NAMALWA (cell line): Measurements from ENCODE around the gene PPHLN1.

Source experiments
- DNase-seq: peaks from one replicate; pipeline ENCODE4 v3.0.0-alpha.2; 2015; ENCODE audit warnings: low spot score

PPHLN1 gene

GRCh38 chr12:42442888-42443287 is 116.9 kb downstream of the PPHLN1 start:
- no peak for DNase-seq

- no peak for DNase-seq
Measured at GRCh38 chr12:42444192-42444943, 118.4 kb downstream of the PPHLN1 start.

- DNase-seq = no peak
Measured at GRCh38 chr12:42445891-42446290, 119.9 kb downstream of the PPHLN1 start.

- no peak for DNase-seq
Measured at GRCh38 chr12:42446761-42447160, 120.8 kb downstream of the PPHLN1 start.

GRCh38 chr12:42447371-42447786 is 121.4 kb downstream of the PPHLN1 start:
- no peak for DNase-seq

- DNase-seq = no peak
Measured at GRCh38 chr12:42448841-42449240, 122.9 kb downstream of the PPHLN1 start.

GRCh38 chr12:42450248-42450647 is 124.3 kb downstream of the PPHLN1 start:
- no peak for DNase-seq

GRCh38 chr12:42458575-42458974 is 132.6 kb downstream of the PPHLN1 start:
- DNase-seq = no peak

GRCh38 chr12:42459336-42459847 is 133.4 kb downstream of the PPHLN1 start:
- DNase-seq = no peak

- DNase-seq = no peak
Measured at GRCh38 chr12:42462486-42462885, 136.5 kb downstream of the PPHLN1 start.

GRCh38 chr12:42463671-42464070 is 137.7 kb downstream of the PPHLN1 start:
- DNase-seq = no peak

GRCh38 chr12:42468341-42468821 is 142.4 kb downstream of the PPHLN1 start:
- DNase-seq = peak; percentile 79

- DNase-seq = no peak
Measured at GRCh38 chr12:42468921-42469320, 143.0 kb downstream of the PPHLN1 start.

GRCh38 chr12:42469355-42470175 is 143.6 kb downstream of the PPHLN1 start:
- peak; percentile 96 for DNase-seq

- no peak for DNase-seq
Measured at GRCh38 chr12:42472376-42472775, 146.4 kb downstream of the PPHLN1 start.

- DNase-seq = no peak
Measured at GRCh38 chr12:42473130-42473529, 147.2 kb downstream of the PPHLN1 start.

- DNase-seq = no peak
Measured at GRCh38 chr12:42473561-42473960, 147.6 kb downstream of the PPHLN1 start.

- no peak for DNase-seq
Measured at GRCh38 chr12:42474391-42474790, 148.4 kb downstream of the PPHLN1 start.

GRCh38 chr12:42475106-42475505 is 149.1 kb downstream of the PPHLN1 start:
- DNase-seq = peak; percentile 13

- DNase-seq = no peak
Measured at GRCh38 chr12:42477941-42478340, 152.0 kb downstream of the PPHLN1 start.

GRCh38 chr12:42481368-42481767 is 155.4 kb downstream of the PPHLN1 start:
- DNase-seq = no peak

- no peak for DNase-seq
Measured at GRCh38 chr12:42482041-42482747, 156.2 kb downstream of the PPHLN1 start.
